Loucy (cell line): Measurements from ENCODE around the gene PRR5.

Source experiments
- CTCF ChIP-seq: fragments of 200-600 bp; sonication (generic); conservative IDR thresholded peaks from 2 replicates; pipeline ENCODE4 v1.5.1; 2014; ENCODE audit warnings: mild to moderate bottlenecking, antibody characterized with exemption, low read length
- EZH2phosphoT487 ChIP-seq: fragments of 200-600 bp; IDR thresholded peaks from 2 replicates; pipeline ENCODE4 v1.6.1; 2018; ENCODE audit warnings: antibody characterized with exemption, mild to moderate bottlenecking, moderate library complexity, borderline replicate concordance

GRCh38 chr22:44660051-44660830, 41.8 kb upstream of the PRR5 start:
- TF ChIP-seq CTCF = no peak
- TF ChIP-seq EZH2phosphoT487 = no peak
